ENCODE data around the gene SLC27A3.
"Not testable (repeated sequence)": the region's sequence is repeated elsewhere in the genome, so short reads cannot be mapped to it uniquely, and the experiment has no call there.

Gene SLC27A3

DNA sequence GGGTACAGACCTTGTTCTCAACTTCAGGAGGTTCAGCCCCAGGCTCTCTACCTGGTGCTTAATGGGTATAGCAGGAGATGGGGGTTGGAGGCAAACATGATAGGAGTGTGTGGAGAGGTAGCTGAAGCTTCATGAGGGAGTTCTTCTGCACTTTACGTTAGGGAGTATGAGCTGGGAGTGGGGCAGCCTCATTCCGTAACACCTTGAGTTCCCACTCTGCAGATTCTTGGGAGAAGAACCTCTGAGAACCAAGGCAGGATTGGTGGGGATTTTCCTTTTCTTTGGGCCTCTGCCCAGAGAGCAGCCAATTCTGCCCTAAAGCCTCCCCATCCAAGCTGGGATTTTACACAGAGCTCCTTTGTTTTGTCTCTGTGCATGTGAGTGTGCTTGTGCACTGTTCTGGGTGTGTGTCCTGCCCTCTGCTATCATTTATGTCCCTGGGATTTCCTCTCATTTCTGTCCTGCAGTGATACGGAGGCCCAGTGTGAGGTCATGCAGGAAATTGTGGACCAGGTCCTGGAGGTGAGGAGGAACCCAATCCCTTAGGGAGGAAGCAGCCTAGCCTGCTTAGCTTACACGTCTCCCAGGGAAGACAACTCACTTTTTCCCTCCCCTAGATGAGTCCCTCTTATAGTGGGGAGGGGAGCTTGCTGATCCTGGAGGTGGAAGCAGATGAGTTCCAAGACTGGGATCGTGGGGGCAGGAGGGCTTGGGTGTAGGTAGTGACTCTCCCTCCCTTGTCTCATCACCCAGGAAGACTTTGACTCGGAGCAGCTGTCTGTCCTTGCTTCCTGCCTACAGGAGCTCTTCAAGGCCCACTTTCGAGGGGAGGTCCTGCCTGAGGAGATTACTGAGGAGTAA is 11.6 kb upstream of the SLC27A3 start:
- DNase-seq (ENCODE audit: low read depth): no peak

DNA sequence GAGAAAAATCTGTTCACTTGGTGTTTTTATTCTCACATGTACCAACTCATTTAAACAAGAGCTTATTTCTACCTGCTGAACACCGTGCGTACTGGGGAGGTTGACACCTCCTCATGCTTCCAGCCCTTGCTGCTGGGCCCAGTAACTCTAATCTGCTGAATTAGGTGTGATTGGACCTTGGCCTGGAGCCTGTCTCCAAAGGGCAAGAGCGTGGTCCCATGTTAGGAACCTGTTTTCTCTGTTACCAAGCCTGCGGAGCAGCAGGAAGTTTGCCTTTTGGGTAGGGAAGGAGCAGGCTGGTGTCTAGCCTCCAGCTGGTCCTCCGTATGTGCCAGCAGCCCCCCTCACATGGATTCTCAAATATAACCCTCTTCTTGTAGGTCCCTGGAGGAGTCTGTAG is 10.9 kb upstream of the SLC27A3 start:
- DNase-seq (ENCODE audit: low read depth): no peak

GRCh38 chr1:153766663-153767062 is 8.5 kb upstream of the SLC27A3 start:
- not testable (repeated sequence) for DNase-seq (ENCODE audit: low read depth)

- no peak for DNase-seq (ENCODE audit: low read depth)
Measured at GRCh38 chr1:153767519-153767918, 7.7 kb upstream of the SLC27A3 start.

DNA sequence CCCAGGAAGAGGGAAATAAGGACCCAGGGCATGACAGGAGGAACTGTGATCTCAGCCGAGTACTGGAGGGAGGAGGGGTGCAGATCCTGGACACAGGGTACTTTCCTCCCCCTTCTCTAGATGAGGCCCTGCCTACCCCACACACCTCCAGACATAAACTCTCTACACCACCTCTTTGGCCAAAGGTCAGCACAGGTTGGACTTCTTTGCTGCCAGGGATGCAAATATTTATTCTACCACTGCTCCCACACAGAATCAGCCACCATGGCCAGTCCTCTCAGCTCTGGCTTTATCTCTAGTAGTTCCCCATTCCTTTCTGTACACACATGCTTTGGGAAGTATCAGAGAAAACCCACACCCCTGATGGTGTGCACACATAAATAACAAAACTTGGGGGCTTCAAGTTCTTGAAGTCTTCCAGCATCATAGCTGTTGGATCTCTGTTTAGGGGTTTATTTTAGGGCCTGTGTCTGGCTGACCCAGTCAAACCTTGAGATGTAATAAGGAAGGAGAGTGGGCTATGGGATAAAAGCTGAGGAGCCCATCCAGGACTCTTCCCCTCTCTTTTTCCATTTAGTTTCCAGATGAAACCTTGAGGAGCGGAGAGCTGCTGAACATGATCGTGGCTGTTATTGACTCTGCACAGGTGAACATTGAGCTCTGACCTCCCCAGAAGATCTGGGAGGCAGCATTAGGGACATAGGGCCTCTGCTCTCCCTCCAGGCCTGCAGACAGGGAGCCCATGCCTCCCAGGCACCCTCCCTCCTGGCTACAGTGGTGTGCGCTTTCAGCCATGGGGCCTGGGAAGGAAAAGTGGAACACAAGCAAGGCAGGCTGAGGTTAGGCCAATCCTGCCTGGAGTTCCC is 6.7 kb upstream of the SLC27A3 start:
- DNase-seq (ENCODE audit: low read depth): no peak

GRCh38 chr1:153769221-153769620 is 6.0 kb upstream of the SLC27A3 start:
- DNase-seq (ENCODE audit: low read depth): no peak

DNA sequence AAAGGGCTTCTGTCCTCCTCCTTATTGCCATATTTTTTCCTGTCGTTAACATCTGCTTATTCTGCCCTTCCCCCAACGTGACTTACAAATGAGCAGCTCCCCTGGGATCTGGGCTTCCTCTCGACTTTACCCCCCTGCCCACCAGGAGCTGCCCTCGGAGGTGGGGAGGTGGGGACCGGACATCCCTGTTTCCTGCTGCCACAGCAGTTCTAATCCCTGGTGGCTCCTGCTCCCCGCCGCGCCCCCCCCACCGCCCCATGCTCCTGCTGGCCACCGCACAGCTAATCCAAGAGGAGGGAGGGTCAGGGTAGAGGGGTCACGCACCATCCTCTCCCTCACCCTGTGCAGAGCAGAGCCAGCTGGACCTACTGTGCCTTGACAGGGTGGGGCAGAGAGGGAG is 4.4 kb upstream of the SLC27A3 start:
- DNase-seq (ENCODE audit: low read depth): no peak

- no peak for DNase-seq (ENCODE audit: low read depth)
Measured at GRCh38 chr1:153771261-153771660, 3.9 kb upstream of the SLC27A3 start.

GRCh38 chr1:153771841-153772593 is 3.2 kb upstream of the SLC27A3 start:
- DNase-seq (ENCODE audit: low read depth): no peak

- DNase-seq (ENCODE audit: low read depth): no peak
Measured at GRCh38 chr1:153773096-153773921, 1.9 kb upstream of the SLC27A3 start.

- DNase-seq (ENCODE audit: low read depth): no peak
Measured at GRCh38 chr1:153774026-153774595, 1.1 kb upstream of the SLC27A3 start.

DNA sequence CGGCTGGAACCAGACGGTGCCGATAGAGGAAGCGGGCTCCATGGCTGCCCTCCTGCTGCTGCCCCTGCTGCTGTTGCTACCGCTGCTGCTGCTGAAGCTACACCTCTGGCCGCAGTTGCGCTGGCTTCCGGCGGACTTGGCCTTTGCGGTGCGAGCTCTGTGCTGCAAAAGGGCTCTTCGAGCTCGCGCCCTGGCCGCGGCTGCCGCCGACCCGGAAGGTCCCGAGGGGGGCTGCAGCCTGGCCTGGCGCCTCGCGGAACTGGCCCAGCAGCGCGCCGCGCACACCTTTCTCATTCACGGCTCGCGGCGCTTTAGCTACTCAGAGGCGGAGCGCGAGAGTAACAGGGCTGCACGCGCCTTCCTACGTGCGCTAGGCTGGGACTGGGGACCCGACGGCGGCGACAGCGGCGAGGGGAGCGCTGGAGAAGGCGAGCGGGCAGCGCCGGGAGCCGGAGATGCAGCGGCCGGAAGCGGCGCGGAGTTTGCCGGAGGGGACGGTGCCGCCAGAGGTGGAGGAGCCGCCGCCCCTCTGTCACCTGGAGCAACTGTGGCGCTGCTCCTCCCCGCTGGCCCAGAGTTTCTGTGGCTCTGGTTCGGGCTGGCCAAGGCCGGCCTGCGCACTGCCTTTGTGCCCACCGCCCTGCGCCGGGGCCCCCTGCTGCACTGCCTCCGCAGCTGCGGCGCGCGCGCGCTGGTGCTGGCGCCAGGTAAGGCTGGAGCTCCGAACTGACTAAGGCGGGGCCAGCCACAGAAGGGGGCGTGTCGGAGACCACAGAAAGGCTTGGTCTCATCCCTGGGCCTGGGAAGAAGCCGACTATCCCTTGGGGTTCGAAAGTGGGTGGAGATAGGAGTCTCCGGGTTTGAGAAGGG is 486 bp downstream of the SLC27A3 start:
- peak; percentile 16 for DNase-seq (ENCODE audit: low read depth)

GRCh38 chr1:153776352-153776751 is 1.1 kb downstream of the SLC27A3 start:
- no peak for DNase-seq (ENCODE audit: low read depth)

DNA sequence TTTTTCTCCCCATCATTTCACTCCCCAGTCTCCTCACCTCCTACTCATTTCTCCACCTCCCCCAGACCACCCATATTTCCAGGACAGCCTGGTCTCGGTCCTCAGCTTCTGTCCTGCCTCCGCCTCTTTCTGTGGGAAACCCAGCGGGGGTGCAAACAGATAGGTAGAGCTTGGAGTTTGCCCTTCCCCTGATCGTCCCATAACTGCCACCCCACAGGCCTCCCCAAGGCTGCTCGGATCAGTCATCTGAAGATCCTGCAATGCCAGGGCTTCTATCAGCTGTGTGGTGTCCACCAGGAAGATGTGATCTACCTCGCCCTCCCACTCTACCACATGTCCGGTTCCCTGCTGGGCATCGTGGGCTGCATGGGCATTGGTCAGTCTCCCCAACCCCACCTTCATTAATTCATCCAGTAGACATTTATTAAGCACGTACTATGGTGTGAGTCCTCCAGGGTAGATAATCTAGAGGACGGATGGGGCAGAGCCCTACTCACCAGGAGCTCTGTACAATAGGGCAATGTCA is 1.7 kb downstream of the SLC27A3 start:
- no peak for DNase-seq (ENCODE audit: low read depth)

DNA sequence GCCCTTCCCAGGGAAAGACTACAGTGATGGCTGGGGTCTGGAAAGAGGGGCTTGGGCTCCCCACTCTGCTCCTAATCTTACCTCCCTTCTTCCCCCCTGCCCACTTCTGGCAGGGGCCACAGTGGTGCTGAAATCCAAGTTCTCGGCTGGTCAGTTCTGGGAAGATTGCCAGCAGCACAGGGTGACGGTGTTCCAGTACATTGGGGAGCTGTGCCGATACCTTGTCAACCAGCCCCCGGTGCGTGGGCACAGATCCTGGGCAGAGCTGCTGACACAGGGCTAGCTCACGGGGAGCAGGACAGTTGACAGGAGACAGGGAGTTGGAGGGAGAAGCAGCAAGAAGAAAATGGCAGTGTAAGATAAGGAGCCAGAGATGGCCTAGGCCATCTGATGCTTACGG is 2.4 kb downstream of the SLC27A3 start:
- DNase-seq (ENCODE audit: low read depth): no peak

DNA sequence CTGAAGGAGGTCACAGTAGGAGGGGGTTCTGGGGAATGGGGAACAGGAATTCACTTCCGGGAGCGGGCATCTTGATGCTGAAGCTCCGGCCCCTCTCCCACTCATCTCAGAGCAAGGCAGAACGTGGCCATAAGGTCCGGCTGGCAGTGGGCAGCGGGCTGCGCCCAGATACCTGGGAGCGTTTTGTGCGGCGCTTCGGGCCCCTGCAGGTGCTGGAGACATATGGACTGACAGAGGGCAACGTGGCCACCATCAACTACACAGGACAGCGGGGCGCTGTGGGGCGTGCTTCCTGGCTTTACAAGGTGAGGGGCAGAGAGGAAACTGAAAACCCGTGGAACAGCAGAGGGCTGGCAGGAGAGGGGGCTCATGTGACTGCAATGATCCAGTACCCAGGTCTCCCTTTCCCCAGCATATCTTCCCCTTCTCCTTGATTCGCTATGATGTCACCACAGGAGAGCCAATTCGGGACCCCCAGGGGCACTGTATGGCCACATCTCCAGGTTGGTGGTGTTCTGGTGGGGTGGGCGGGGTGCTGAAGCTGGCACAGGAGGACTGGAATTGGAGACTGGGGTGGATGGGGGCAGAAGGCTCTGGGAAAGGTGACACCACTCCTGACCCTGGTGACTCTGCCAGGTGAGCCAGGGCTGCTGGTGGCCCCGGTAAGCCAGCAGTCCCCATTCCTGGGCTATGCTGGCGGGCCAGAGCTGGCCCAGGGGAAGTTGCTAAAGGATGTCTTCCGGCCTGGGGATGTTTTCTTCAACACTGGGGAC is 3.0 kb downstream of the SLC27A3 start:
- no peak for DNase-seq (ENCODE audit: low read depth)

GRCh38 chr1:153778824-153779519 is 3.8 kb downstream of the SLC27A3 start:
- no peak for DNase-seq (ENCODE audit: low read depth)

DNA sequence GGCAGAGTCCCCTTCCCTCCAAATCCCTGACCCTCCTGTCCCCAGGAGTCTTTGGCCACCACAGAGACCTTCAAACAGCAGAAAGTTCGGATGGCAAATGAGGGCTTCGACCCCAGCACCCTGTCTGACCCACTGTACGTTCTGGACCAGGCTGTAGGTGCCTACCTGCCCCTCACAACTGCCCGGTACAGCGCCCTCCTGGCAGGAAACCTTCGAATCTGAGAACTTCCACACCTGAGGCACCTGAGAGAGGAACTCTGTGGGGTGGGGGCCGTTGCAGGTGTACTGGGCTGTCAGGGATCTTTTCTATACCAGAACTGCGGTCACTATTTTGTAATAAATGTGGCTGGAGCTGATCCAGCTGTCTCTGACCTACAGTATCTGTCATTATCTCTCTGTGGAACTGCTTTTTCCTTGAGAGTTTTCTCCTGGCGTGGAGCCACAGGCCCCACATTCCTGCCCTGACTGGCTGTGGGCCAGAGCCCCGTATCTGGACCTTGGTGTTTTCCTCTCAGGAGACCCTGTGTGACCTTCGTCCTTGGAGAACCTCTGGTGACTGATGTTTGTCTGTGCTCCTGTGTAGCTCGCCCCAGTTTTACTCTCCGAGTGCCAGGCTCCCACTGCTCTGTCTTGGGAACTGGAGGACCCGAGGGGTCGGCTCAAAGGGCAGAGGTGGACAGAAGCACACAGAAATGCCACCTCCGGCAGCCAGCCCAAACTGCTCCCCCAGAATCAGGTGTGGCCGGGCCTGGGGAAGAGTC is 4.8 kb downstream of the SLC27A3 start:
- DNase-seq (ENCODE audit: low read depth): no peak
